HG03039 (cell line): ENCODE results near the gene MED31.
"Not testable (repeated sequence)": the region's sequence is repeated elsewhere in the genome, so short reads cannot be mapped to it uniquely, and the experiment has no call there.

ENCODE experiments used
- ATAC-seq: cut with Tn5 transposase; IDR thresholded peaks from one replicate; pipeline ENCODE4 v1.9.1; 2021; ENCODE audit warnings: mild to moderate bottlenecking, moderate library complexity; ENCODE audit not compliant: unreplicated experiment

Gene MED31

DNA sequence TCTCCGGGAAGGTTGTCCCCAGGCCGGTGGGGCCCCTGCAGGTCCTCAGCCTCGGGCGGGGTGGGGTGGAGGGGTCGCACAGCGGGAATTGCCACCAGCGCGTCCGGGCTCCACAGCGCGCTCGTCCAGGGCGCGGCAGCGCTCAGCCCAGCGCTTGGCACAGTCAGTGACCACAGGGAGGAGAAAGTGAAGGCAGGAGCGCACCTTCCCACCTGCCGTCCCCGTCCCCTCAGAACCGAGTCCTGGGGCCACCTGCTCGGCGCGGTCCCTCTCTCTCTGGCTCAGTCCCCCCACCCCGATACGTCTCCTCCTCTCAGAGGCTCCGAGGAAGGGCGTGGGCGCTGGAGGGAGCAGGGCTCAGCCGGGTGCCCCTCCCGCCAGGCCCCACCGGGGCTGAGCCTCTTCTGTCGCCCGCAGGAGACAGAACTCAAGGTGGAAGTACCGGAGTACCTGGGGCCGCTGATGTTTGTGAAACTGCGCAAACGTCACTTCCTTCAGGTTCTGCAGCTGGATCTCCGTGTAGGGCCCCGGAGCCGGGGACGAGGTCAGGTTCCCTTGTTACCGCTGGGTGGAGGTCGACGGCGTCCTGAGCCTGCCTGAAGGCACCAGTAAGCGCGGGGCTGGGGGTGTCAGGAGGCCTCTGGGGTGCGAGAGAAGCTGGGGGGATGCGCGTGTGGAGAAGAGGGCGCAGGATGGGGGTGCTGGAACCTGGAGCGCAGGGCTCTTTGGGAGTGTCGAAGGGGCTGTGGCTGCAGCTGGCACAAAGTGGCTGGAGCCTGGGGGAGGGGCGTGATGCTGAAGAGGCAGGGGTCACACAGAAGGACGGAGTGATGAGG, 5.6 kb upstream of the MED31 start:
- ATAC-seq: not testable (repeated sequence)

DNA sequence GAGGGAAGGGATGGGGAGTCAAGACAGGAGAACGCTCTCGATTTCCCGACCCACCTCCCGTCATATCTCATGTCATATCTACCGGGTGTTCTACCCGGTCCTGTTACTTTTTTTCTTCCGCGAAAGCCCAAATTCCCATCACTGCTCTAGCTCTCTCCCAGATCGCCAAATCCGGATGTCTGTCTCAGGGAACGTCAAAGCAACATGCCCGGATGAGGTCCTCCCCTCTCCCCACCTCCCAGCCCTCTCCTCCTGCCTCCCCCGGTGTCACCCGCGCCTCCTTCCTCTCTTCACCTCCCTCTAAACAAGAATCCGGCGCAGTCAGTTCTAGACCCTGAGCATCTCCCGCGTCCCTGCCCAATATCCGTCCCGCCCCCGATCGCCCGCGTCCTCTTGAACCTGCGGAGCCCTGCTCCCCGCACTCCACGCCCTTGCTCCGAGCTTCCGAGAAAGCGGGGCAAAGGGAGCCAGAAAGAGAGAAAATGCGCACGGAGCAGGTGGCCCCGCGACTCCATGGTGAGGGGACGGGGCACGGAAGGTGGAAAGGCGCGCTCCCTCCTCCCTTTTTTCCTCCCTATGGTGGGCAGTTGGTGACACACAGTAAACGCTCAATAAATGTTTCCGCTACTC, 4.4 kb upstream of the MED31 start:
- ATAC-seq: not testable (repeated sequence)

DNA sequence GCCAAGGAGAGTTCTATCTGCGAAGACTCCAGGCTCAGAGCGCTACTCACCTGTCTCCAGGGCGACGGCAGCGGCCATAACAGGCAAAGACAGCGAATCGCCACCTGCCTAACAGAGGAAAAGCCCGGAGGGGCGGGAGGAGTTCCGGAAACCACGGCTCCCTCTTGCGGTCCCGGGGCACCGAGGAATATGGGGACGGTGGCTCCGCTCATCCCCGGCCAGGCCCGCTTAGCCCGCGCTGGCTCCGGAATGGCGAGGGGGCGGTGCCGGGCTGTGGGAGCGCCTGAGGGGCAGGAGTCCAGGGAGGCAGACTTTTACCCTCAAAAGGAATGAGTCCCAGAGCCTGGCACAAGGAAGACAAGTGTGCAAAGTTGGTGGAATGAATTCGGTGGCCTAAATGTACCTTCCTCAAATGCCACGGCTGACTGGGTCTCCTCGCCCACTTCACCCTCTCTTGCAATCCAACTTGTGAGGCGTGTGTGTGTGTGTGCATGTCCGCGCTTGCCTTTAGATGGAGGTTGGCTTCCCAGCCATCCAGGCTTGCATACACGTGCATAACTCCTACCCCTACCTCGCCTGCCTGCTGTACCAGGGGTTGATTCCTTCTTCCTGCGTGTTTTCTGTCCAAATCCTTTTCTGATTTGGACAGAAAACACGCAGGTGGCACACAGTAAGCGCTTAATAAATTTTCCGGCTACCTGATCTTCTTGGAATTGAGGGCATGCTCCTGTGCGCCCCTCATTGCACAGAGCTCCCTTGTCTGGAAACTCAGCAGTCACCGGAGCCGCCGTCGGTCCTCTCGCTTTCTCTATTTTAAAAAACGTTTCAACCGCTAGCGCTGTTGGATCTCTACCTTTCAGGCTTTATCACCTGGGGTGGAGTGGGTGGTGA, 3.7 kb upstream of the MED31 start:
- ATAC-seq: no peak

DNA sequence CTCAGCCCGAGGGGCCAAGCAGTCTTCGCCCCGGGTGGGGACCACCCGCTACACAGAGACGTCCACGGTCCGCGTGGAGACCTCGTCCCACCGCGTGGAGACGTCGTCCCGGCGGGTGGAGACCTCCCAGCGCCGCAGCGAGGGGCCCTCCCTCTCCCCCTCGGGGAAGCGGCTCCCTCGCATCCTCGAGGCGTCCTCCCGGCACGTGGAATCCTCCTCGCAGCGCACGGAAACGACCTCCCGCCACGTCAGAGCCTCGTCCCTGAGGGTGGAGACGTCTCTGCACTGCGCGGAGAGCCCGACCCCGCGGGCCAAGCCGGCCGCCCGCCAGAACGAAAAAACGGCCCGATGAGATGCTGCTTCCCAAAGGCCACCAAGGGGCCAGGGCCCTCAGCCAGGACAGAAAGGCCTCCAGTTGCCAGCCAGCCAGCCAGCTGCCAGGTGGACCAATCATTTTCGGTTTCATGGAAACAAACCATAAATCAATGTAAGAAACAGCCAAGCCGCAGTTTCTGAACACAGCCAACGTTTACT, 581 bp upstream of the MED31 start:
- ATAC-seq: no peak

DNA sequence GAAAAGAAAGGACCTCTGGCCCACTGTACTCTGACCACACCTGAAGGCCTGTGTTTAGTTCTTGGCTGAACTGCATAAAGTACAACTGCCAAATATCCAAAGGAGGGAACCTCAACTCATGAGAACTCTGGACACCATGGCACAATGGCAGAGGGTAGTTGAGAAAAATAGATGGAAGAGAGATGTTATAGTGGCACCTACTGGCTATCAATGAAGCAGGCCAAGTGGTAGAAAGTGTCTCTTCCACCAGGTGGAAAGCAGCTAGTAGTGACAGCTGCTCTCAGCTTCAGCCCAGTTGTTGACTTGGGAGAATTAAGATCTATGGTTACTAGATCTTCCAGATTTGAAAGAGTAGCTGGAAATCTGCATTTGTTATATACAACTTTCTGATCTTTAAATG, 3.2 kb downstream of the MED31 start:
- no peak for ATAC-seq

DNA sequence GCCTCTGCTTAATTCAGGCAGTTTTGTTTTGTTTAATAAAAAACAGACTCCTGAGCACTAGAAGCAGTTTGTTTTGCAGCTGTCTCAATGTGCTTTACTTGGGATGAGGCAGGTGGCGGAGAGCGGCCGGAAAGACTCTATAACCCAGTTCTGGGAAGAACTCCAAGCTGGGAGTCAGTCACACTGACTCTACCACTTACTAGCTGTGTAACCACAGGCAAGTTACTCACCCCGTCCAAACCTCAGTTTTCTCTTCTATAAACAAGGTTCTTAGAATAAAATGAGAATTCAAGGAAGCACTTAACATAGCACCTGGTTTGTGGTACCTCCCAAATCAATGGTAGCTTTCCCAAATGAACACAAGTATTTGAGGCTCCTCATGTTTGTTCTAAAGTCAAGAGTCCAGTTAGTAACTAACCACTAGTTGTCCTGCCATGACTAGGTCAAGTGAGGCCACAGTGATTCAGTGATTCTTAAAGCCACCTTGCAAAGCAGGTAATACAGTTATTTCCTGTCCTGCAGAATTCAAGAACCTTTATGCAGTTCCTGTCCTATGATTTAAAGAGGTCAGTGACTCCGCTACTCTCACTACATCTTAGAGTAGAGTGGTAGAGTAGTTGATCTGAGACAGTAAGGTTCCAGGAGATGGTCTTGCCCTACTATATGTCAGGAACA, 7.8 kb downstream of the MED31 start:
- ATAC-seq: no peak

DNA sequence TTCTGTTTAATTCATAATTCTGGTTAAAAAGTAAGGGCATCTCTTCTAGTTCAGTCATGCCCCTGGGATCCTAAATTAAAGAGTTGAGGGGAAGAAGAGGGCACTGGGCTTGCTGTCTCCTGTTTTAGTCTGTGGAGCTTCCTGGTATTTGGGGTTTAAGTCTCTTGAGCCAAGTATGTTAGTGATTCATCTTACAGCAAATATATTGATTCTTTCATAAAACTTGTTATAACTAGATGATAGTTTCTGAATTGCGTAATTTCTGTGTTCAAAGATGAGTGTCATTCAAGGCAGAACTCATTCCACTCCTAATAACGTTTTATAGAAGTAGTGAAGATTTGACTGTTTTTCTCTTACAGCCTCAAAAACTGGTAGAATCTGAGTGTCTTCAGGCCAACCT, 8.8 kb downstream of the MED31 start:
- ATAC-seq: no peak

DNA sequence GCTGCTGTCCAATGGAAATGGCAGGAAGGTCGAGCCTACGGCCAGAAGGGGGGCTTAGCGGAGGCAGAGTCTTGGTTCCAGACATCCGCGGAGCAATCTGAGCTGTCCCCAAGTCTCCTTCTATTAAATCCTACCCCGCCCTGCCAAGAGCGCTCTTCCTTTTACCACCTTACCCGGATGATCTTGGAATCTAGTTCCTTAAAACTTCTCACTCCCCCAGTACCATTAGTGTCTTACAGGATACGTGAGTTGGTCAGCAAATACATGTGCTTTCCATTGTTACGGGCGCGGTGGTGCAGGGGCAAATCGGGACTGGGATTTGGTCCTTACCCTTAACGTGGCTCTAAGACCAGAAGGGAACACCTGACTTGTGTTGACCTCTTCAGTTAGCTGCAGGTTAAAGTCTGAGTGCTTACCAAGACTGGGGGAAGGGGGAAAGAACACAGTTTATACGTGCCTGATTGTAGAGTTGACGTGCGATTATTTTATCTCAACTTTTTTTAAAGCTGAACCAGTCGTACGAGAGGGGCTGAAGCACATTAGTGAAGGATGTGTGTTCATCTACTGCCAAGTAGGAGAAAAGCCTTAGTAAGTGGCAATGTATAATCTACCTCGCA, 10.1 kb downstream of the MED31 start:
- ATAC-seq: peak; percentile 6

DNA sequence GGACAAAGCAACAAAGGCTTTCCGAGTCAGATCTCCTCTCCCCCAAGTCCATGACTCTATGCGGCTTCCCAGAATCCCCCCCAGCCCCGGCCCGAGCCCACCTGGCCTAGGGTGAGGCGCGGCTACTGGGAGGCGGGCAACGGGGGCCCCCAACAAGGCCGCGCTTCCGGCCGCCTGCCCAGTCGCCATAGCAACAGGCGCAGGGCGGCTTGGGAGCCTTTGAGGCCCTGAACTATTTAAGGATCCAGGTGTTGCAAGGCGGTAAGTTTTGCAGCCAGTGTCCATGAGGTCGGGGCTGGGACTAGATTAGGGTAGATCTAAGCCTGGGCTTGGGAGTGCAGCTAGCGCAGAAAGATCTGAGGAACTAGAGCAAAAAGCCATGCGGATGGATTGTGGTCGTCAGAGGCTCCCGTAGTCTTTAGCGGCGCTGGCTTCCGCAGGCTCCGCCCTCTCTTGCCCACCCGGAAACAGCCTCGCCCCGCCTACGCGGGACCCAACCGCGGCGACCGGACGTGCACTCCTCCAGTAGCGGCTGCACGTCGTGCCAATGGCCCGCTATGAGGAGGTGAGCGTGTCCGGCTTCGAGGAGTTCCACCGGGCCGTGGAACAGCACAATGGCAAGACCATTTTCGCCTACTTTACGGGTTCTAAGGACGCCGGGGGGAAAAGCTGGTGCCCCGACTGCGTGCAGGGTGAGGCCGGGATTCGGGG, 10.7 kb downstream of the MED31 start, which contains the start of the genes KIAA0753 and TXNDC17:
TSS of gene KIAA0753 (minus strand) at position 176 of the 711 bp plus-strand sequence. CDS start 5,608 bp downstream, outside the sequence.
TSS of gene TXNDC17 (plus strand) at position 525 of the 711 bp plus-strand sequence. CDS start at position 548, 23 bp downstream.
- peak; percentile 81 for ATAC-seq

DNA sequence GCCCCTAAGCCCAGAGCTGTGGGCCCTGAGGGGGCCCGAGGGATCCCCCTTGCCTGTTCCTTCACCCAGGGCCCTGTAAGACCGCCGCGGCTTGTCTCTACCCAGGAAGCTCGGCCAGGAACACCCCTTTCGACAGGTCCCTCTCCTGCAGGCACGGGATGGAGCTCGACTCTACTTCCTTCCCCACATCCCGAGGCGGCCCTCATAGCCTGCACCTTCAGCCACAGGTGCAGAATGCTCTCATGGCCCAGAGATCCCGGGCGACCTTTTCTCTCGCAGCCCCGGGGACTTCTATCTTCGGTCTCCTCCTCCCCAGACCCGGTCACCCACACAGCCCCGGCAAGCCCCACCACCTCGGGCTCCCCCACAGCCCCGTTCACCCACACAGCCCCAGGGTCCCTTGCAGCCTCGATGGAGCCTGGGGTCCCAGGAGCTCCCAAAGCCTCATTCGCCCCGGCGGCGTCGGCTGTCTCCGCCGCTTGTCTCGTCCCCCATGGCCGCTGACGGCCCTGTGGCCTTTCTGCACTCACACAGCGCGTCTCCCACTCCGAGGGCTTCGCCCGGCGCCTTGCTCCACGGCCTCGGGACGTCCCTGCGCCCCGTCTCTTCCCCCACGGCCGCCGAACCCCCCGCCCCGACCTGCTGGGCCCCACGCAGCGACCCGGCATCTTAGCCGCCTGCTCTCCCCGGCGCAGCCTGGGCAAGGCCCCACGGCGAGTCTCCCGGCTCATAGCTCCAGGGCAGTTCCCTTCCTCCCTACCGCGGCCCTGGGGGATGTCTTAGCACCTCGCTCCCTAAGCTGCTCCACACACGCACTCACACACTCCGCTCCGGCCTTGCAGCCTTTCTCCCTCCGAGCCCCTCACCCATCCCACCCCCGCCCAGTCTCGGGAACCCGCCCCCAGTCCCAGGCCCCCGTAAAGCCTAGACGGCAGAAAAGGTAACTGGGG, 11.5 kb downstream of the MED31 start:
- ATAC-seq: peak; percentile 3

DNA sequence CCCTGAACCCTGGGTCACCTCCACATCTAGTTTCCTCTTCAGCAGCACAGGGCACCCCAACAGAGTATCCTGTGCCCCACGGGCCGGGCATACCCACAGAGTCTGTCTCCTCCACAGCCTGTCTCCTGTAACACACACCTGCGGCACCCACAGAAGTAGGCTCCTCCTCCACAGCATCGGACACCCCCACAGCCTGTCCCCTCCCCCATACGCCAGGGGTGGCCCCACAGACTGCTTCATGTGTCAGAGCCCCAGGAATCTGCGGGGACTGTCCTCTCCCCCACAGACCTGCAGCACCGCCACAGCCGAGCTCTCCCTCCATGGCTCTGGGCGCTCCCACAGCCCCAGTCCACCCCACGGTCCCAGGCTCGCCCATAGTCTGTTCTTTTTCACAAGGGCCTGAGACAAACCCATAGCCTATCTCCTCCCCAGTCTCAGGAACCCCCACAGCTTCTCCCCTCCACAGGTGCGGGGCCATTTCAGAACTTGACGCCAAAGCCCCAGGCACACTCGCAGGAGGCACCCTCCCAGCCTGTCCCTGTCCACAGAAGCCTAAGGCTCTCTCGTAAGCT, 12.3 kb downstream of the MED31 start:
- no peak for ATAC-seq

DNA sequence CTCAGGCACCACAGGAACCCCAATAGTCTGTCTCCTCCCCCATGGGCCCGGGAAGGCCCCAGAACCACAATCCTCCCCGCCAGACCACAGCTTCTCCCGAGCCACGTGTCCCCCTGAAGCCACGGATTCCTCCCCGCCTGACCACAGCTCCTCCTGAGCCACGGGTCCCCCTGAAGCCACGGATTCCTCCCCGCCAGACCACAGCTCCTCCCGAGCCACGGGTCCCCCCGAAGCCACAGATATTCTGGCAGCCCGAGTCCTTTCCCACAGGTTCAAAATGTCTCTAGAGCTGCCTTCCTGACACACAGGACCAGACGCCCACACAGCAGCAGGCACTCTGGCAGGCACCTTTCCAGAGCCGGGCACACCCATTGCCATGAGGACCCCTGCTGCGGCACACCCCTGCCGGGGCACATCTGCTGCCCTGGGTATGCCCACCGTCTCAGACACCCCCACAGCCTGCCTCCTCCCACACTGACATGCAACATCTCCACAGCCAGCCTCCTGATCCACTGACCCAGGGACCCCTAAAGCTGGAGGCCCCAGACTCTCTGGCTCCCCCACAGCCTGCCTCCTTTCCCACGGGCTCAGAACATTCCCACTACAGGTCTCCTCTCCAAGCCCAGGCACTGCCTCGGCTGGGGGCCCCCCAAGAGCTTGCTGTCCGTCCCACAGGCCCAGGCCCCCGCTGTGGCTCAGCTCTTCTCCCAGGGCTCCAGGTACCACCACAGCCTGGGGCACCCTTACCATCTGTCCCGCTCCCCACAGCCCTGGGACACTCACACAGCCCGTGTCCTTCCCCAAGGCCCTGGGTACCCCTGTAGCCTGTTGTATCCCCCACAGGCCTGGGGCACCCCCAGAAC, 13.1 kb downstream of the MED31 start:
- no peak for ATAC-seq

DNA sequence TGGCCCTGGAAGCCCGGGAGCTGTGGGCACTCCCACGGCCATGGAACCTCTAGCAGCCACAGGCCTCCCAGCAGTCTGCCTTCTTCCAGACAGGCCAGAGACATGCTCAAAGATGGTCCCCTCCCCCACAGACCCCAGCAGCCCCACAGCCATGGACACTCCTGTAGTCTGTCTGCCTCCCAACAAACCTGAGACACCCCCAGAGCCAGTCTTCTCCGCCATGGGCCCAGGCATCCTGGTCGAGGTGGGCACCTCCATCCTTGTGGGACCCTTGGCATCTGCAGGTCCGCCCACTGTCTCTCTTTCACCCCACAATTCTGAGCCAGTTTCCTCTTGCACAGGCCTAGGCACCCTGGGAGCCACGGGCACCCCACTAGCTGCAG, 14.0 kb downstream of the MED31 start:
- ATAC-seq: no peak

DNA sequence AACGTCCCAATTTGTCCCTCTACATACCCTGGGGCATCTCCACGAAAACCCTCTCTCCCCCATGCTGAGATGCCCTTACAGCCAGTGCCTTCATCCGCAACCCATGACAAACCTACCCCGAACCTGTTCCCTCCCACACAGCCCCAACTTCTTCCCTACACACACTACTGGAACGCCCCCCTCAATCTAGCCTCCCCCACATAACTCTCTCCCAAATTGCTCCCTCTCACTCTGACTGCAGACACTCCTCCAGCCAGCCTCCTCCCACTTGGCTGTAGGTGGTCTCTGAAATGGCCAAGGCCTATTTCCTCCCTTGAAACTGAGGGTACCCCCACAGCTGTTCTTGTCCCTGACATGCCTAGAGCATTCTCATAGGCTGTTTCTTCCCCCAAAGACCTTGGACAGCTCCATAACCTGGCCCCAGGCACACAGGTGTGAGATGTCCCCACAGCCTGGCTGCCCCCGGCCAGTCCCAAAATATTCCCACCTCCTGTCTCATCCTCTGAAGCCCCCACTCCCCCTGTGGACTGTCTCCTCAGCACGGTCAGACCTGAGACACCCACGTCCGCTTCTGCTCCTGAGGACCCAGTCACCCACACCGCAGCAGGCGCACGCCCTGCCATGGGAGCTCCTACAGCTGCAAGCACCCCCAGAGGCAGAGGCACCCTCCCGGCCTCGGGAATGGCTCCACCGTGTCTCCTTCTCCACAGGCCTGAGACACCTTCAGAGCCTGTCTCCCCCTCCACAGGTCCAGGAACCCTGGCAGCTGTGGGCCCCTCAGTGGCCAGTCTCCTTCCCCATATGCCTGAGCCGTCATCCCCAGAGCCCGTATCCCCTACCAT, 14.6 kb downstream of the MED31 start:
- ATAC-seq: no peak

DNA sequence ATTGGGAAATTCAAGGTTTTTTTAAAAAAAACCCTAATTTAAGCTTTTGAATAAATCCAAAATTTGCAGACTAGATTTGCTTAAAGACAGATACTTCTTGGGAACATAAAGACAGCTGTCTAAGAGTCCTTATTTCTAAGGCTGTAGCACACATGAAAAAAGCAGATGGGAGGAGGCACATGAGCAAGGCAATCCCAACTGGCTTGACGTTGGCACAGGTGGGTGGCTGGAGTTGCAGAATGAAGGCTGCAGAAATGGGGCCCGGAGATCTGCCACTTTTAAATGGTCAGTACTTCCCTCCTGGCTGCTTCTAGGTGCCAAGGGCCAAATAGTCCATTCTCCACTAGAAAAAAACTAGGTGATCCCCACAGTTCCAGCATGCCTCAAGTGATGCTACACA, 15.3 kb downstream of the MED31 start:
- no peak for ATAC-seq

DNA sequence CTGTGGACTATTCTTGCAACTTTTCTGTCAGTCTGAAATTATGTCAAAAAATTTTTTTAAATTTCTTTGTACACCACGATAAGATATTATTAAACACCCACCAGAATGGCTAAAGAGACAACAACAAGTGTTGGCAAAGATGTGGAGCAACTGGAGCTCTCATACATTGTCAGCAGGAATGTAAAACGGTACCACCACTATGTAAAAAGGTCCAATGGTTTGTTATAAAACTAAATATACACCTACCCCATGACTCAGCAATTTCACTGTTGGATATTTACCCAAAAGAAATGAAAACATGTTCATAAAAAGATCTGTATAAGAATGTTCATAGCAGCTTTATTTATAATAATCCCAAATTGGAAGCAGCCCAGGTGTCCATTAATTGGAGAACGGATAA, 18.1 kb downstream of the MED31 start:
- ATAC-seq: no peak
